Endothelial cell of umbilical vein (primary cell): Measurements from ENCODE around the gene GOLGA2. TPM values are rescaled to one million over a fixed set of nuclear protein-coding genes. Genes with fewer than 3 reads are reported as not detected.

ENCODE experiments used
- BruUV-seq: library from RNA; stranded (reverse); fragments of 400-500 nt; replicated peaks from 2 replicates; lab custom pipeline; 2021; lab: Mats Ljungman, UMichigan
- CTCF ChIA-PET: fragments of 300-600, 350-600 bp; sonication (Branson Sonifier 250); formaldehyde crosslinking; loops from one replicate; lab custom pipeline; 2021; ENCODE audit warnings: antibody characterized with exemption, inconsistent platforms; lab: Charles Lee
- POLR2A ChIA-PET: fragments of 300-600, 350-600 bp; sonication (Branson Sonifier 250); formaldehyde crosslinking; loops from one replicate; lab custom pipeline; 2021; ENCODE audit warnings: antibody characterized with exemption, inconsistent platforms; lab: Charles Lee
- DNase-seq: peaks from one replicate; pipeline ENCODE4 v3.0.0-alpha.2; 2011; ENCODE audit warnings: low read depth, low spot score
- FAIRE-seq: peaks from 2 replicates; lab custom pipeline; 2011; peaks lifted over from hg19 to GRCh38; lab: Jason Lieb, UNC
- H2AFZ ChIP-seq: 2 replicates; pipeline ENCODE4 v1.6.0; 2012; ENCODE audit warnings: low read depth, low read length, control low read depth, inconsistent platforms
- H3K27ac ChIP-seq: 2 replicates; pipeline ENCODE4 v1.5.1; 2011; ENCODE audit warnings: low read depth, mild to moderate bottlenecking, control low read depth, low read length, moderate library complexity; ENCODE audit not compliant: insufficient read depth
- H3K27me3 ChIP-seq, 2 experiments: 2 replicates each; pipeline versions ENCODE4 v1.6.0 to v1.6.1; 2011; ENCODE audit warnings: low read length in 2 of 2, mixed read lengths in 1 of 2; ENCODE audit not compliant: control insufficient read depth in 2 of 2, insufficient read depth in 2 of 2
- H3K36me3 ChIP-seq, 2 experiments: 2 replicates in 1 of 2; 3 replicates in 1 of 2; pipeline ENCODE4 v1.5.1; 2011; ENCODE audit warnings: low read length in 2 of 2, mild to moderate bottlenecking in 1 of 2, moderate library complexity in 1 of 2; ENCODE audit not compliant: control insufficient read depth in 2 of 2, insufficient read depth in 2 of 2; ENCODE audit errors: extremely low read depth in 1 of 2
- H3K4me1 ChIP-seq: 3 replicates; pipeline ENCODE4 v1.5.1; 2011; ENCODE audit warnings: mild to moderate bottlenecking, low read length; ENCODE audit not compliant: control insufficient read depth, insufficient read depth; ENCODE audit errors: extremely low read depth
- H3K4me2 ChIP-seq: 2 replicates; pipeline ENCODE4 v1.6.1; 2011; ENCODE audit warnings: low read length, control low read depth, mixed read lengths; ENCODE audit not compliant: insufficient read depth
- H3K4me3 ChIP-seq, 3 experiments: fragments of 200-600 bp in 1 of 3; sonication (generic), shearing (Covaris generic) in 1 of 3; replicated peaks in 1 of 3; 2 replicates each; pipeline ENCODE4 v1.5.1; 2011 to 2016; ENCODE audit warnings: control low read depth in 3 of 3, low read length in 3 of 3, mild to moderate bottlenecking in 2 of 3, inconsistent platforms in 1 of 3, low read depth in 1 of 3, moderate library complexity in 1 of 3; ENCODE audit not compliant: insufficient read depth in 1 of 3
- H3K79me2 ChIP-seq: 2 replicates; pipeline ENCODE4 v1.6.0; 2012; ENCODE audit warnings: low read length, inconsistent platforms; ENCODE audit not compliant: control insufficient read depth, insufficient read depth
- H3K9ac ChIP-seq: replicated peaks from 2 replicates; pipeline ENCODE3; 2011; ENCODE audit warnings: low read length, control low read depth; ENCODE audit not compliant: insufficient read depth; ENCODE audit errors: extremely low read depth
- H3K9me1 ChIP-seq: replicated peaks from 3 replicates; pipeline ENCODE4 v1.6.0; 2011; ENCODE audit warnings: mild to moderate bottlenecking, low read length; ENCODE audit not compliant: control insufficient read depth, insufficient read depth; ENCODE audit errors: extremely low read depth
- H3K9me3 ChIP-seq: replicated peaks from 2 replicates; pipeline ENCODE4 v1.5.1; 2012; ENCODE audit warnings: low read length, inconsistent platforms; ENCODE audit not compliant: control insufficient read depth, insufficient read depth
- H4K20me1 ChIP-seq: replicated peaks from 2 replicates; pipeline ENCODE3; 2011; ENCODE audit warnings: mild to moderate bottlenecking, low read length; ENCODE audit not compliant: control insufficient read depth, insufficient read depth; ENCODE audit errors: extremely low read depth
- EZH2 ChIP-seq: IDR thresholded peaks from 2 replicates; pipeline ENCODE4 v1.6.1; 2012; ENCODE audit warnings: borderline replicate concordance, low read depth, mild to moderate bottlenecking, moderate library complexity, low read length, inconsistent platforms; ENCODE audit not compliant: severe bottlenecking
- FOS ChIP-seq: IDR thresholded peaks from 2 replicates; pipeline ENCODE4 v1.6.1; 2011; ENCODE audit warnings: mild to moderate bottlenecking, low read length, moderate library complexity, borderline replicate concordance; ENCODE audit not compliant: insufficient read depth
- MYC ChIP-seq: IDR thresholded peaks from one replicate; pipeline ENCODE4 v1.6.1; 2011; ENCODE audit warnings: mild to moderate bottlenecking, low read depth, low read length
- POLR2A ChIP-seq: IDR thresholded peaks from 2 replicates; pipeline ENCODE4 v1.6.1; 2012; ENCODE audit warnings: low read depth, mild to moderate bottlenecking, control low read depth, low read length
- POLR2AphosphoS5 ChIP-seq: IDR thresholded peaks from 2 replicates; pipeline ENCODE4 v1.6.1; 2012; ENCODE audit warnings: low read depth, mild to moderate bottlenecking, control low read depth, low read length, moderate library complexity; ENCODE audit not compliant: insufficient read depth
- dilution Hi-C: fragments of 300-500 bp; cut with MboI; formaldehyde crosslinking; loops from one replicate; pipeline ENCODE4 v1.15.0; 2019; ENCODE audit warnings: low sequenced_read_pairs; ENCODE audit not compliant: extremely low pct_ligation_motif_present
- intact Hi-C: fragments of 100-400 bp; cut with micrococcal nuclease; formaldehyde crosslinking; loops from one replicate; pipeline ENCODE4 v1.10.0; 2022
- polyA plus RNA-seq, 4 experiments: library from polyadenylated mRNA; depleted of rRNA in 3 of 4; stranded (reverse) in 3 of 4; unstranded in 1 of 4; fragments of >200 nt; gene quantifications; 2 replicates each; pipeline versions ENCODE4 v1.2.1 to v1.2.3, GENCODE V29; 2011 to 2012; ENCODE audit warnings: missing spikeins in 1 of 4
- total RNA-seq: library from RNA; stranded (reverse); gene quantifications from 2 replicates; pipeline ENCODE4 v1.2.3, GENCODE V29; 2021
- TF ChIP-seq, protein P1 (sequence below): IDR thresholded peaks from 2 replicates; pipeline ENCODE4 v1.6.1; 2011; ENCODE audit not compliant: insufficient read depth, insufficient read length

Gene GOLGA2
- total and polyA plus RNA-seq, 2 donors (not counting 3 experiments of a cell fraction or from before 2014, with no cell fraction given): 52.3 to 114 TPM

DNA sequence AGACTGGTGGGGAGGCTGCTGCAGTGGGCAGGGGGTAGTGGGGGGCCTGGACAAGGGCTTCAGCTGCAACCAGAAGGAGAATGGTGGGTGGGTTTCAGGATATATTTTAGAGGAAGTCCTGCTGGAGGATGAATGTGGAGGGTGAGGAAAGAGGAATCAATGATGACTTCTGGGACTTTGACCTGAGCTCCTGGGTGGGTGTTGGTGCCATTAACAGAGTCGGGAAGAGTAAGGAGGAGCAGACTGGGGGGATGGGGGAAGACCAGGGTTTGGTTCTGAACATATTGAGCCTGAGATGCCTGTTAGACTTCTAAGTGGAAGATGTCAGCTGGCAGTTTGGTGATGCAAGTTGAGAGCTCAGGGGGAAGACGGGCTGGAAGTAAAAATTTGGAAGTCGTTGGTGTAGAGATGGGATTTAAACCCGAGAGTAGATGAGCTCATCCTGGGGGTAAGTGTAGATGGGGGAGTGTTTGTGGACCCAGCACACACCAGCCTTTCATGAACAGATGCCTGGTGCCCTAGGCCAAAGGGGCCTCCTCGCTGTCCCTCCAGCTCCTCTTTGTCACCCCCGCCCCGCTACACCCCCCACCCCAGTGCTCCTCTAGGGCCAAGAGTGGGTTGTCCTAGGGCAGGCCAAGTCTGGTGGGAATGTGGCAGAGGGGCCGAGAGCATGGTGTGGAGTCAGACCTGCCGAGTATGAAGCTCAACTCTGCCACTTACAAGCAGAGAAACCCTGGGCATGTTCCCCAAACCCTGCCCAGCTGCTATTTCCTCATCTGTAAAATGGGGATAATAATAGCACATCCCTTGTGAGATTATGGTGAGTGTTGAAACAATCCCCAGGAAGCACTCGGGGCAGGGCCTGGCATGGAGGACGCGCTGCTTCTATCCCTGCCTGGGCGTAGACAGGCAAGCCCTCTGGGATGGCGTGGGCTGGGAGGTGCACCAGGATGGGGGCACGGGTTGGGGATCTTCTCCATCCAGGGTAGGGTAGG is 68.6 kb downstream of the GOLGA2 start:
- H3K36me3 ChIP-seq: no peaks in the 10 kb centered on the region
- POLR2A ChIA-PET: no interaction called here
- no peaks in the 10 kb centered on the region for H4K20me1 ChIP-seq
- dilution Hi-C loops (no loop called here), intact Hi-C loops (no loop called here)
- no peak overlapping the region for H3K4me2 ChIP-seq
- no peaks in the 10 kb centered on the region for H3K79me2 ChIP-seq
- H3K4me3 ChIP-seq: no peak overlapping the region
- H2AFZ ChIP-seq: no peak overlapping the region
- H3K9me1 ChIP-seq: no peaks in the 10 kb centered on the region
- FAIRE-seq (no peak), DNase-seq (no peak)
- peaks cover 4% of the 10 kb centered on the region for H3K4me1 ChIP-seq
- H3K27me3 ChIP-seq: peaks cover 15 to 19% of the 10 kb centered on the region in 2 experiments
- H3K9ac ChIP-seq: no peak overlapping the region
- H3K27ac ChIP-seq: no peak overlapping the region
- TF ChIP-seq EZH2: no peak
- no peak for TF ChIP-seq MYC
- TF ChIP-seq POLR2A: no peak
- no peak for TF ChIP-seq FOS
- TF ChIP-seq, protein P1, sequence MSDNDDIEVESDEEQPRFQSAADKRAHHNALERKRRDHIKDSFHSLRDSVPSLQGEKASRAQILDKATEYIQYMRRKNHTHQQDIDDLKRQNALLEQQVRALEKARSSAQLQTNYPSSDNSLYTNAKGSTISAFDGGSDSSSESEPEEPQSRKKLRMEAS: no peak
- CTCF ChIA-PET: interaction anchor here (0.8 to 2.3 kb wide), 8 partner anchors 9 to 88 kb away, joined by 3 to 10 read pairs (median 4); no protein-coding TSS in a partner anchor
- BruUV-seq: no TSS peak
- no peaks in the 10 kb centered on the region for H3K9me3 ChIP-seq

DNA sequence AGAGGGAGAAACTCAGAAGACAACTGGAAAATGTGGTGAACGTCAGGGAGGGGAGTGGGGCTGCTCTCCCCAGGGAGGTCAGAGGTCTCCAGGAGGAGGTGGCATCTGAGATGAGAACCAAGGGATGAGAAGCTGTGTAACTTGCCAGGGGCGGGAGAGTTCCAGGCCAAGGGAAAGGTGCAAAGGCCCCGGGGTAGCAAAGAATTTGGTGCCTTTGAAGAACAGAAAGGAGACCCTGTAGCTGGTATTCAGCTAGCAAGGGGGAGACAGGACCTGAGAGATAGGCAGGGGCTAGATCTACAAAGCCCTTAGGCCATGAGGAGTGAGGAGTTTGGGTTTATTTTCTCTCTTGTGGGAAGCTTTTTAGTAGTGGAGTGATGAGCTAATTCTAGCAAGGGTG is 69.3 kb downstream of the GOLGA2 start:
- intact Hi-C loops (no loop called here), dilution Hi-C loops (no loop called here)
- ChIA-PET POLR2A (interaction anchor here (0.6 kb wide), 1 partner anchor 74 kb away, joined by 4 read pairs; no protein-coding TSS in a partner anchor), CTCF (interaction anchor here (1.1 to 2.3 kb wide), 5 partner anchors 8 to 89 kb away, joined by 3 to 10 read pairs (median 4); no protein-coding TSS in a partner anchor)
- H3K4me1 ChIP-seq: peaks cover 10% of the 10 kb centered on the region
- H3K27ac ChIP-seq: no peak overlapping the region
- no peak for FAIRE-seq
- no peak overlapping the region for H3K4me2 ChIP-seq
- H3K9me1 ChIP-seq: no peaks in the 10 kb centered on the region
- no peaks in the 10 kb centered on the region for H4K20me1 ChIP-seq
- TF ChIP-seq POLR2AphosphoS5 (no peak), EZH2 (no peak), FOS (no peak), POLR2A (no peak)
- no peak overlapping the region for H3K4me3 ChIP-seq
- no TSS peak for BruUV-seq
- DNase-seq: no peak
- no peak overlapping the region for H2AFZ ChIP-seq
- H3K9me3 ChIP-seq: no peaks in the 10 kb centered on the region
- H3K36me3 ChIP-seq: no peaks in the 10 kb centered on the region
- no peak overlapping the region for H3K9ac ChIP-seq
- peaks cover 10 to 16% of the 10 kb centered on the region in 2 experiments for H3K27me3 ChIP-seq
- no peaks in the 10 kb centered on the region for H3K79me2 ChIP-seq
